Measurements from ENCODE around the gene BTBD7.

The BTBD7 gene

DNA sequence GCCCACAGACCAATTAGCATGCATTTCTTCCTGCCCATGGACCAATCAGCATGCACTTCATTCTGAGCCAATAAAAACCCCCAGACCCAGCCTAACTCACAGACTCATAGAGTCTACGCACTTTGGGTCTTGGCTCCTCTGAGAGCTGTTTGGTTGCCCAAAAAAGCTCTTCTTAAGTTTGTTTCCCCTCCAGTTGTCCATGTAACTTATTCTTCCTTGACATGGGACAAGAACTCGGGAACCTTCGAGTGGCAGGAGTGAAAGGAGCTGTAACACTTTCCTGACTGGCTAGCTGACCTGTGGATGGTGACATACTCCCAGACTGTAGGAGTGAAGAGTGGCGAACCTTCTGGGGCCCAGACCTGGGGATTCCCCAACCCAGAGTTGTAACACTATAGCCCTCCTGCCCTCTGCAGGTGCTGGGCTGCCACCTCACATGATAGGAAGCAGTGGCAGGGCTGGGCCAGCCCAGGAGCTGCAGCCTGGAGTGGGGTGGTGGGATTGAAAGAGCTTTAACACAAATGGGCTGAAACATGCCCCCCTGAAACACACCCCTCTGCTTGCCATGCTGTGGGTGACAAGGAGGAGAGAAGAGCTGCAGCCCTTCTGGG, 4.4 kb upstream of the BTBD7 start:
- Mint-ChIP-seq H3K27me3 (no peaks in the 10 kb centered on the region), H3K9me3 (peaks cover 4% of the 10 kb centered on the region), H3K4me1 (peaks cover 7% of the 10 kb centered on the region), H3K27ac (no peak overlapping the region), H3K36me3 (peaks cover 5% of the 10 kb centered on the region), H3K4me3 (no peak overlapping the region)
- no peak for ATAC-seq (ENCODE audit: low read depth)
- DNase-seq (ENCODE audit: low spot score in 2 of 2) = no peak

DNA sequence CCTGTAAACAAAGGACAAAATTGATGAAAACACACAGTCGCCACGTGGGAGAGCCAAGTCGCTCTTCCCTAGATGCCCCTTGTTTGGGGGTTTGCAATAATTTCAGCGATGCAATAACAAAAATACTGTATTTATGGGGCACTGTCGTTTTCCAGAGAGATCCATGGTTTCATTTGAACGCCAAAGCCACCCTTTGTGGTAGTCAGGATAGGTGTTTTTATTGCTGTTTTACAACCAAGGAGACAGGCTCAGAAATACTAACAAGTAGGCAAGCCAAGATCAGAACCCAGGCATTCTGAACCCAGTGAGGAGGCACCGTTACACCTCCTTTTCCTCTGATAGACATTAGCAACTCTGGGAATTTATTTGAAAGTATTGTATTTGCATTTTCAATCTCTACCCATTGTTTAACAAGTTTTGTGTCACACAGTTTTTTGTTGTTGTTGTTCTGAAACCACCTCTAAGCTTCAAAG, 831 bp upstream of the BTBD7 start:
- Mint-ChIP-seq H3K4me1 (peaks cover 31% of the 10 kb centered on the region), H3K9me3 (no peaks in the 10 kb centered on the region)
- no peak for ATAC-seq (ENCODE audit: low read depth)

DNA sequence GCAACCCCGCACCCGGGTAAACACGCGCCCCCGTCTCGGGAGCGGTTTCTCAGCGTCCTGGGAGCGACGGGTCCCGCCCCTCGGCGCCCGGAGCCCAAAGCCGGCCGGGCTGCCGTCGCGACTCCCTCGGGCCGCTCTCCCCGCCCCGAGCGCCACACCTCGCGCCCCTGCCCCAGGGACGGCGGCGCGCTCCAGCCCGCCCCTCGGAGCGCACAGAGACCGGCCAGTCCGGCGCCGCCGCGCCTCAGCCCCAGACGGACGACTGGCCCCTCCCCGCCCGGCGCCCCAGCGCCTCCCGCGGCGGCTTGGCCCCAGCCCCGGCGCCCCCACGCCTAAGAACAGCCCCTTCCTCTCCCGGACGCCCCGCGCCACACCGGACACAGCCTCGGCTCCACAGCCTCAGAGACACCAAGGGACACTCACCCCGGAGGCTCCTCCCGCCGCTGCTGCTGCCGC, 411 bp downstream of the BTBD7 start:
- peak; percentile 3 to 54 for DNase-seq (ENCODE audit: low spot score in 2 of 2)
- H3K27ac Mint-ChIP-seq = peak overlapping the region; percentile 95
- no peaks in the 10 kb centered on the region for H3K27me3 Mint-ChIP-seq
- H3K4me1 Mint-ChIP-seq = peaks cover 41% of the 10 kb centered on the region
- H3K9me3 Mint-ChIP-seq = no peaks in the 10 kb centered on the region
- no peaks in the 10 kb centered on the region for H3K36me3 Mint-ChIP-seq
- H3K4me3 Mint-ChIP-seq = peak overlapping the region; percentile 92
- ATAC-seq (ENCODE audit: low read depth) = peak; percentile 35

More for the DNA sequence above, 831 bp upstream of the BTBD7 start:
- Mint-ChIP-seq H3K4me3 (peak overlapping the region; percentile 92), H3K36me3 (no peaks in the 10 kb centered on the region), H3K27ac (peak overlapping the region; percentile 95), H3K27me3 (no peaks in the 10 kb centered on the region)
- DNase-seq (ENCODE audit: low spot score in 2 of 2) = no peak

DNA sequence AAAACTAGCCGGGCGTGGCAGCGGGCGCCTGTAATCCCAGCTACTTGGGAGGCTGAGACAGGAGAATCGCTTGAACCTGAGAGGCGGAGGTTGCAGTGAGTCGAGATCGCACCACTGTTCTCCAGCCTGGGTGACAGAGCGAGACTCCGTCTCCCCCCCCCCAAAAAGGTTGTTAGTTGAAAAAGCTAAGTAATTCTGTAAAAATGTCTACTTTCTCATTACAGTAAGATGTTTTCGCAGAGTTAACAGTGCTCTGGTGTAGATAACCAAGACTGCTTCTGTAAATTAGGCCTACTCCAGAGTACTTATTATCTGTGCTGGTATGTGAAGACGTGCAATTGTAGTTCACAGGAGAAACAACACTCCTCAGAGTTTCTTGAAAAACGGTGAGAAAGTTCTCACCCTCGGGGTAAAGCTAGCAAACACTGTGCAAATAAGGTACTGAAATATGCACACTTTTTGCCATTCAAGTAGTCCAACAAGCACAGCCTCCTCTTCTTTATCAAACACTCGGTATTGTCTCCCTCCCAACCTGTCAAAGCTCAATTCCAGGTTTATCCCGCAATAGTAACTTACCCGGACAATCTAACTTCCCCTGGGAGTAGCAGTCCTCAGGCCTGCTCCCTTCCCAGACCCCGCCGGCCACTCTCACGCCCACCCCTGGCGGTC, 974 bp downstream of the BTBD7 start:
- no peaks in the 10 kb centered on the region for H3K36me3 Mint-ChIP-seq
- ATAC-seq (ENCODE audit: low read depth) = no peak
- peaks cover 42% of the 10 kb centered on the region for H3K4me1 Mint-ChIP-seq
- peak overlapping the region; percentile 95 for H3K27ac Mint-ChIP-seq
- no peaks in the 10 kb centered on the region for H3K27me3 Mint-ChIP-seq
- H3K4me3 Mint-ChIP-seq = peak overlapping the region; percentile 91
- DNase-seq (ENCODE audit: low spot score in 2 of 2) = no peak
- no peaks in the 10 kb centered on the region for H3K9me3 Mint-ChIP-seq

DNA sequence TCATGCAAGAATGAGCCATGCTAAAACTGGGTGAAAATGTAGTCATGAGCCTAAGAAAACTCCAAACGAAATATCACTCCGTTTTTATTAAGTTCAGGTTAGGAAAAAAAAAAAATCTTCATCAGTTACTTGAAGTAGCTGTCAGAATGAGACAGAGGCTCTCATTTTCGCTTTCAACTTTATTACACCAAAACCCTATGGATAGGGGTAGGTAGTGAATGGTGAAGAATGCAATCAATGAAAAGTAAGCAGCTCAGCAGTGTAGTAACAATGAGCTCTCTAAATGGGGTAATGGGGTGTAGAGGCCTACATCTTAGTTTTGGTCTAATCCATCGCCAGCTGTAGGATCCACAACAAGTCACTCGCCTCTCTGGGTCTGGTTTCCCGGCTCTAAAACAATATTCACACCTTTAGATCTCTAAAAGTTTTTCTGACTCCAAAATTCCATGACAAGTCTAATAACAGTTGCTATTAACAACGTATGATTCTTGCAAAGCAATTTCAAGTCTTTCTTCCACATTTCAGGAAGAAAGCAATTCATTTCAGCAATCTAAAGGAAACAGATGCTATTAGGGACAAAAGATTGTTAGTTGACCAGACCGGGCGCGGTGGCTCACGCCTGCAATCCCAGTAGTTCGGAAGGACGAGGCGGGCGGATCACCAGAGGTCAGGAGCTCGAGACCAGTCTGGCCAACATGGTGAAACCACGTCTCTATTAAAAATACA, 1.7 kb downstream of the BTBD7 start:
- no peaks in the 10 kb centered on the region for H3K9me3 Mint-ChIP-seq
- H3K27ac Mint-ChIP-seq = peak overlapping the region; percentile 95
- DNase-seq (ENCODE audit: low spot score in 2 of 2) = no peak
- H3K27me3 Mint-ChIP-seq = no peaks in the 10 kb centered on the region
- ATAC-seq (ENCODE audit: low read depth) = no peak
- H3K4me3 Mint-ChIP-seq = peak overlapping the region; percentile 91
- H3K36me3 Mint-ChIP-seq = no peaks in the 10 kb centered on the region
- H3K4me1 Mint-ChIP-seq = peaks cover 42% of the 10 kb centered on the region

DNA sequence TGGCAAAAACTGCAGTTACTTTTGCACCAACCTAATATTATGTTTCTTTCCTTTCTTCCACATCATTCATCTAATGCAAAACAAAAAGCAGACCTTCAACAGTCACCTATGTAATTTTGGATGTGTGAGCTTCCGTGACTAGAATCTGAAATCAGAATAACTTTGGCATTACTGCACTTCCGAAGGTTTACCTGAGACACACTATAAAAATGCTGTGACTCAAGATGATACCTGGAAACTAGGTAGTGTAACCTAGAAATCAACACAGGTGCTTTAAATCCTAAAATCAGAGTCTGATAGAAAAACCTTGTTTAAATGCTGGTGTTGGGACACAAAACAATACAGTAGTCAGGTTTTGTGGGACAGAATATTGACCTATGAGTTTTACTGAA, 2.2 kb downstream of the BTBD7 start:
- no peaks in the 10 kb centered on the region for H3K27me3 Mint-ChIP-seq
- peak overlapping the region; percentile 91 for H3K4me3 Mint-ChIP-seq
- H3K4me1 Mint-ChIP-seq = peaks cover 42% of the 10 kb centered on the region
- DNase-seq (ENCODE audit: low spot score in 2 of 2) (no peak), ATAC-seq (ENCODE audit: low read depth) (no peak)
- no peaks in the 10 kb centered on the region for H3K36me3 Mint-ChIP-seq
- H3K9me3 Mint-ChIP-seq = no peaks in the 10 kb centered on the region
- peak overlapping the region; percentile 45 for H3K27ac Mint-ChIP-seq

DNA sequence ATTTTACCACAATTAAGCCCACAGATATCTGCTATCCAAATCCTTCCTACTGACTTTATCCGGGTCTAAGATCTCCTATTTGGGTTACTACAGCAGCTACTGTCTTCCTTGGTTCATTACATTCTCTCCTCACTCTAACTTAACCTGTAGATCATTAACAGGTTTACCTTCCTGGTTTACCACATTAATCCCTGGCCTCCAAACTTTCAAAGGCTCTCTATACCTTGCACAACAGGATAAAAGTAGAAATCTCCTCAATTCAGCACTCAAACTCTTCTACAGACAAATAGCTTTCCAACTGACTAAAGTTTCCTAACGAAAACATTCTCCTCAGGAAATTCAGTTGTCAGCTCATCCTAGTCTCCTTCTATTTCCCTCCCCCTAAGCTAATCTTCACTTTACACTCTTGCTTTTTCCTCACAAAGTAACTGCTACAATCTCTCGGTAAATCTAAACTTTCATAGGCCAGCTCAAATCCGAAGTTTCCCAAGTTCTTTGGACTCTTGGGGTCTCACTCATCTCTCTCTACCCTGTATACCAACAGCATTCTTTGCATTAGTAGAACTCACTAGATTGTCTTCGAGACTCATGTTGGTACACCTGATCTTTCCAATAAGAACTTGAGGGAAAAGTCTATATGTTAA, 2.7 kb downstream of the BTBD7 start:
- no peak overlapping the region for H3K4me3 Mint-ChIP-seq
- ATAC-seq (ENCODE audit: low read depth) (no peak), DNase-seq (ENCODE audit: low spot score in 2 of 2) (no peak)
- H3K4me1 Mint-ChIP-seq = peaks cover 44% of the 10 kb centered on the region
- no peaks in the 10 kb centered on the region for H3K27me3 Mint-ChIP-seq
- H3K36me3 Mint-ChIP-seq = no peaks in the 10 kb centered on the region
- no peaks in the 10 kb centered on the region for H3K9me3 Mint-ChIP-seq
- H3K27ac Mint-ChIP-seq = peak overlapping the region; percentile 45

DNA sequence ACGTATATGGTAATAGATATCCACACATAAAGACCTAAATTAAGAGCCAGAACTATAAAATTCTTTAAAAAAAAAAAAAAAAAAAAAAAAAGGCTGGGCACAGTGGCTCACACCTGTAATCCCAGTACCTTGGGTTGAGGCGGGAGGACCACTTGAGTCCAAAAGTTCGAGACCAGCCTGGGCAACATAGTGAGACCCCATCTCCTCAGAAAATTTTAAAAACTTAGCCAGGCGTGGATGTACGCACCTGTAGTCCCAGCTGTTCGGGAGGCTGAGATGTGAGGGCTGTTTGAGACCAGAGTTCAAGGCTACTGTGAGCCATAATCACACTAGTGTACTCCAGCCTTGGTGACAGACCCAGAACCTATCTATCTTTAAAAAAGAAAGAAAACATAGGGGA, 4.3 kb downstream of the BTBD7 start:
- peaks cover 8% of the 10 kb centered on the region for H3K36me3 Mint-ChIP-seq
- H3K9me3 Mint-ChIP-seq = no peaks in the 10 kb centered on the region
- H3K4me3 Mint-ChIP-seq = no peak overlapping the region
- ATAC-seq (ENCODE audit: low read depth) (no peak), DNase-seq (ENCODE audit: low spot score in 2 of 2) (no peak)
- no peak overlapping the region for H3K27ac Mint-ChIP-seq
- H3K27me3 Mint-ChIP-seq = no peaks in the 10 kb centered on the region
- peaks cover 45% of the 10 kb centered on the region for H3K4me1 Mint-ChIP-seq

DNA sequence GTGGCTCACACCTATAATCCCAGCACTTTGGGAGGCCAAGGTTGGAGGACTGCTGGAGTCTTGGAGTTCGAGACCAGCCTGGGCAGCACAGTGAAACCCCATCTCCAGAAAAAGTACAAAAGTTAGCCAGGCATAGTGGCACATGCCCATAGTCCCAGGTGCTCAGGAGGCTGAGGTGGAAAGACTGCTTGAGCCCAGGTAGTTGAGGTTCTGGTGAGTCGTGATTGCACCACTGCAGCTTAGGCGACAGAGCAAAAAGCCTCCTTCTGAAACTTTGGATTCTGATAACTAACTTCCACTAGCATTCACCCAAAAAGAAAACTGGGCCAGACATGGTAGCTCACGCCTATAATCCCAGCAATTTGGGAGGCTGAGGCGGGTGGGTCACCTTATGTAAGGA, 6.6 kb downstream of the BTBD7 start:
- no peak for ATAC-seq (ENCODE audit: low read depth)
- Mint-ChIP-seq H3K36me3 (peaks cover 10% of the 10 kb centered on the region), H3K4me3 (no peak overlapping the region), H3K27me3 (no peaks in the 10 kb centered on the region), H3K4me1 (peaks cover 45% of the 10 kb centered on the region), H3K27ac (no peak overlapping the region), H3K9me3 (no peaks in the 10 kb centered on the region)
- no peak for DNase-seq (ENCODE audit: low spot score in 2 of 2)

DNA sequence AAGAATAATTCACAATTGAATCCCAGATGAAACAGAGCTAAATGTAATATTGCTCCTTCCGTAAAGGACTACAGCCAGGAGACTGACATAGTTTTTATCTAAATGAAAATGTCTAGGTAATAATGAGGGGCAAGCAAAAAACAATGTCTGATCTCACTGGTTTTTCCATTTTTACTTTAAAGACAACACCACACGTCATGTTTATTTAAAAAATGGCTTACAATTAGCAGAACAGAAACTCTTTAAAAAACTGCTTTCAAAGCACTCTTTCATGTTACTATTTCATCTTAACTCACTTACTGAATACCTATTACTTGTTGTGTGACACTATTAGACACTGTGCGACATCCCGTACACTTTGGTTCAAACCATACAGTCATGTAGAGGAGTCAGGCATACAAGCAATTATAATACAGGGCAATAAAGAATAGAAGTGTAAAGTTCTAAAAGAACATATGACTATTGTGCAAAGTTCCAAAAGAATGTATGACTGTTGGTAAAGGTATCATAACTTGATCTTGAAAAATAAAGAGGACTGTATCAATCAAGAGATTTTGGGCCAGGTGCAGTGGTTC, 9.1 kb downstream of the BTBD7 start:
- no peak for ATAC-seq (ENCODE audit: low read depth)
- Mint-ChIP-seq H3K36me3 (peaks cover 10% of the 10 kb centered on the region), H3K27ac (no peak overlapping the region)

DNA sequence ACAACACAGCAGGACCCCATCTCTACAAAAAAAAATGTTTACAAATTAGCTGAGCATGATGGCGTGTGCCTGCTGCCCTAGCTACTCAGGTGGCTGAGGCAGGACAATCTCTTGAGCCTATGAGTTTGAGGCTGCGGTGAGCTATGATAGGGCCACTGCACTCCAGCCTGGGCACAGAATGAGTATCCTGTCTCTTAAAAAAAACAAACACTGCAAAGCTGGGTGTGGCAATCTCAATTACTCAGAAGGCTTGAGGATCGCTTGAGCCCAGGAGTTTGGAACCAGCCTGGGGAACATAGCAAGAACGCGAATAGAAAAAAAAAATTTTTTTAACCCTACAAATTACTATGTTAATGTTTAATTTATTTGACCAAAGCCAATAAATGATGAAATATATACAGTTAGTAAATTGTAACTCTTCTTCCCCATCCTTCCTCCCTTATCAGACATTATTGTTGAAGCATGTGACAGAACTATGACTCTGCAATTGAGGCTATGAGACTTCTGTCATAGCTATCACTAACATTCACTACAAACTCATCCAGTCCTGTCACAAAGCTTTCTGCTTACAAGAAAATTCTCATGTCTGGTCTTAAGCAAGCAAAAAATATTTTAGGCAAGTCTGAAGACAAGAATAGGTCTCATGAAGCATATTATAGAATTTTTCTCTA, 9.8 kb downstream of the BTBD7 start:
- DNase-seq (ENCODE audit: low spot score in 2 of 2) (no peak), ATAC-seq (ENCODE audit: low read depth) (no peak)
- peaks cover 10% of the 10 kb centered on the region for H3K36me3 Mint-ChIP-seq
- H3K27me3 Mint-ChIP-seq = no peaks in the 10 kb centered on the region
- H3K27ac Mint-ChIP-seq = no peak overlapping the region
- H3K9me3 Mint-ChIP-seq = no peaks in the 10 kb centered on the region
- peaks cover 39% of the 10 kb centered on the region for H3K4me1 Mint-ChIP-seq
- no peak overlapping the region for H3K4me3 Mint-ChIP-seq

More for the DNA sequence above, 9.1 kb downstream of the BTBD7 start:
- Mint-ChIP-seq H3K27me3 (no peaks in the 10 kb centered on the region), H3K4me1 (peaks cover 40% of the 10 kb centered on the region), H3K4me3 (no peak overlapping the region), H3K9me3 (no peaks in the 10 kb centered on the region)
- no peak for DNase-seq (ENCODE audit: low spot score in 2 of 2)

DNA sequence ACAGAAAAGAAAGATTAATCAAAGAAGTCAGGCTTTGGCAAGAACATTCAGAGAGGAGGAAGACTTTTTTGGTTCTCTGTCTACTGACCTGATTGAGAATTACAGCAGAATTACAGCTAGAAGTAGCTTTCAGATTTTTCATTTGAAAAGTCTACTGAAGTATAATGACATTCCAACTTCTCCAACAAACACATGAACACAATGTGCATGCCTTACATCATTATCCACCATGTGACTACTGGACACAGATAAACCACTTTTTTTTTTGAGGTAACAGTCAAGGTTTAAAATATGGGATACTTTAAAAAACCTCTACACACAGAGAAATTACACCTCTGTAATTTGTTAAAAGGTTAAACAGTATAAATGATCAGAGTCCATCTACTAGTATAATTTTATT, 12.3 kb downstream of the BTBD7 start:
- H3K4me1 Mint-ChIP-seq = peaks cover 39% of the 10 kb centered on the region
- H3K4me3 Mint-ChIP-seq = no peak overlapping the region
- DNase-seq (ENCODE audit: low spot score in 2 of 2) = no peak
- peak overlapping the region; percentile 4 for H3K27ac Mint-ChIP-seq
- H3K9me3 Mint-ChIP-seq = no peaks in the 10 kb centered on the region
- H3K36me3 Mint-ChIP-seq = peaks cover 15% of the 10 kb centered on the region
- ATAC-seq (ENCODE audit: low read depth) = no peak
- H3K27me3 Mint-ChIP-seq = no peaks in the 10 kb centered on the region

DNA sequence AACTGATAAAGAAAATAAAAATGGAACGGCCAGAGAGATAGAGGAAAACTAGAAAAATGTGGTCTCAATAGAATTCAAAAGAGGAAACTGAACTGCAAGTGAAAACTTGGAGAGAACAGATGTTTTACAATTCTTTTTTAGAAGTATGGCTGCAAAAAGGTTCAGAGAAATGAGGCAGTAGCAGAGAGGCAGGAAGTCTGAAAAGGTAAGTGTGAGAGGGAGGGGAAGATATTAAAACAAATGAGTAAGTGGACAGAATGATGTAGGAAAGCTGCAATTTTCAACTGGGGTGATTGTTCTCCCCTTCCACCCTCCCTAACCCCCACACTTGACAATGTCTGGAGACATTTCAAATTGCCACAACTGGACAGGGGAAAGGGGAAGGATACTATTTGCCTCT, 12.9 kb downstream of the BTBD7 start:
- DNase-seq (ENCODE audit: low spot score in 2 of 2) (no peak), ATAC-seq (ENCODE audit: low read depth) (no peak)
- Mint-ChIP-seq H3K27me3 (no peaks in the 10 kb centered on the region), H3K36me3 (peaks cover 15% of the 10 kb centered on the region), H3K9me3 (no peaks in the 10 kb centered on the region), H3K4me1 (peaks cover 36% of the 10 kb centered on the region), H3K4me3 (no peak overlapping the region), H3K27ac (peak overlapping the region; percentile 4)

Measured in memory B cell (primary cell).